H1 (cell line): ENCODE measurements around the gene UBE2B. TPM values are rescaled to one million over a fixed set of nuclear protein-coding genes. Genes with fewer than 3 reads are reported as not detected.

Source experiments
- polyA plus RNA-seq, 7 experiments: library from polyadenylated mRNA; depleted of rRNA in 3 of 7; stranded (reverse) in 5 of 7; unstranded in 2 of 7; fragments of >200 nt in 5 of 7; fragments of 200-250 nt in 2 of 7; gene quantifications; 1 replicate in 5 of 7; 2 replicates in 1 of 7; 4 replicates in 1 of 7; pipeline versions ENCODE4 v1.2.1 to v1.2.3, GENCODE V29; 2011 to 2013; ENCODE audit warnings: missing spikeins in 2 of 7, mixed read lengths in 2 of 7
- total RNA-seq: library from RNA; stranded (reverse); fragmentation: NEBNext Ultra II Directional; extraction: Animal tissue kit (Norgen Biotek cat#: 25700); gene quantifications from 2 replicates; pipeline ENCODE4 v1.2.1, GENCODE V29; 2021

Gene UBE2B
- total and polyA plus RNA-seq, 2 of the 8 experiments (the other 6 are each of a cell fraction or from before 2014, with no cell fraction given) = 15.9 to 46.8 TPM

Other genes with a start within 250 kb of the UBE2B start
- gene SKP1, start 194.6 kb upstream of the UBE2B start, total RNA-seq = 326 and 332 TPM in 2 replicates
- gene SKP1, start 194.6 kb upstream of the UBE2B start, polyA plus RNA-seq (2011; rRNA removed) = 86.4 and 163 TPM in 2 replicates
- gene PPP2CA, start 145.5 kb upstream of the UBE2B start, total RNA-seq = 205 and 211 TPM in 2 replicates
- gene PPP2CA, start 145.5 kb upstream of the UBE2B start, polyA plus RNA-seq (2011; rRNA removed) = 75.0 and 105 TPM in 2 replicates
- 1.4 and 1.7 TPM in 2 replicates for gene CDKL3, start 4.4 kb upstream of the UBE2B start, total RNA-seq
- gene CDKL3, start 4.4 kb upstream of the UBE2B start, polyA plus RNA-seq (2011; rRNA removed) = 0.49 and 0.77 TPM in 2 replicates
- gene CDKN2AIPNL, start 40.3 kb downstream of the UBE2B start, total RNA-seq = 54.3 and 56.3 TPM in 2 replicates
- 31.2 and 40.0 TPM in 2 replicates for gene CDKN2AIPNL, start 40.3 kb downstream of the UBE2B start, polyA plus RNA-seq (2011; rRNA removed)
- gene JADE2, start 154.1 kb downstream of the UBE2B start, total RNA-seq = 55.8 and 59.4 TPM in 2 replicates
- 19.2 and 21.9 TPM in 2 replicates for gene JADE2, start 154.1 kb downstream of the UBE2B start, polyA plus RNA-seq (2011; rRNA removed)